Uterus (tissue), 2 donors: ENCODE measurements around the gene ZBTB20.

Experiments
- POLR2A ChIP-seq, 2 donors: fragments of 450-650 bp; IDR thresholded peaks; one replicate each; pipeline ENCODE4 v1.6.1; 2016; ENCODE audit warnings: antibody characterized with exemption in 2 of 2, mild to moderate bottlenecking in 1 of 2, moderate library complexity in 1 of 2
- TF ChIP-seq, protein P1 (sequence below), 4 experiments: fragments of 200-600 bp in 2 of 4; fragments of 450-650 bp in 2 of 4; sonication (generic) in 2 of 4; IDR thresholded peaks; one replicate each; pipeline ENCODE4 v1.5.1; 2016 to 2019; ENCODE audit warnings: antibody characterized with exemption in 4 of 4, mild to moderate bottlenecking in 2 of 4, moderate library complexity in 1 of 4

GRCh38 chr3:114455432-114455831 lies 691.7 kb downstream of the ZBTB20 start:
- TF ChIP-seq POLR2A (IDR thresholded peaks at IDR 0.05) = no peak
- TF ChIP-seq, protein P1, sequence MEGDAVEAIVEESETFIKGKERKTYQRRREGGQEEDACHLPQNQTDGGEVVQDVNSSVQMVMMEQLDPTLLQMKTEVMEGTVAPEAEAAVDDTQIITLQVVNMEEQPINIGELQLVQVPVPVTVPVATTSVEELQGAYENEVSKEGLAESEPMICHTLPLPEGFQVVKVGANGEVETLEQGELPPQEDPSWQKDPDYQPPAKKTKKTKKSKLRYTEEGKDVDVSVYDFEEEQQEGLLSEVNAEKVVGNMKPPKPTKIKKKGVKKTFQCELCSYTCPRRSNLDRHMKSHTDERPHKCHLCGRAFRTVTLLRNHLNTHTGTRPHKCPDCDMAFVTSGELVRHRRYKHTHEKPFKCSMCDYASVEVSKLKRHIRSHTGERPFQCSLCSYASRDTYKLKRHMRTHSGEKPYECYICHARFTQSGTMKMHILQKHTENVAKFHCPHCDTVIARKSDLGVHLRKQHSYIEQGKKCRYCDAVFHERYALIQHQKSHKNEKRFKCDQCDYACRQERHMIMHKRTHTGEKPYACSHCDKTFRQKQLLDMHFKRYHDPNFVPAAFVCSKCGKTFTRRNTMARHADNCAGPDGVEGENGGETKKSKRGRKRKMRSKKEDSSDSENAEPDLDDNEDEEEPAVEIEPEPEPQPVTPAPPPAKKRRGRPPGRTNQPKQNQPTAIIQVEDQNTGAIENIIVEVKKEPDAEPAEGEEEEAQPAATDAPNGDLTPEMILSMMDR (IDR thresholded peaks at IDR 0.05) = no peak
